ENCODE data around the gene USP9X. TPM values are rescaled to one million over a fixed set of nuclear protein-coding genes. Genes with fewer than 3 reads are reported as not detected.
"Not testable (repeated sequence)": the region's sequence is repeated elsewhere in the genome, so short reads cannot be mapped to it uniquely, and the experiment has no call there.

Gene USP9X
- total RNA-seq, 1 donor from 2014 or later = 72.4 TPM

DNA sequence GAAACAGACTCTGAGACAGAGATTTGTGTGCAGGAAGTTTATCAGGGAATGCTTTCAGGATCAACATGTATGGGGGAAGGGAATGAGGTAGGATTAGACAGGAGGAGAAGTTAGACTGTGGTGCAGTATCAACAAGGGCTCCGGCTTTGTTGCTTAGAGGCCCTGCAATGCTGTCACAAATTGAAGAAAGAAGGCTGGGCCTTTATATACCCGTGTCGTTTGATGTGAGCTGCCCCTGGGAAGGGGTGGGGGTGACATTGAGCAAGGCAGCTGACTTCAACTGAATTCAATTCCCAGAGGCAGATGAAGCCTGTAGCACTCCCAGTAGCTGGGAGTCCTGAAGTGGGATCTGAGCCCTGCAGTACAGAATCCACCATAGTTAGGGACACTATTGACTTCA, 29.5 kb upstream of the USP9X start:
- DNase-seq (ENCODE audit: extremely low spot score in 2 of 2) = no peak
- no peaks in the 10 kb centered on the region for H3K27me3 ChIP-seq
- no peaks in the 10 kb centered on the region for H3K9me3 ChIP-seq
- TF ChIP-seq, protein P1, sequence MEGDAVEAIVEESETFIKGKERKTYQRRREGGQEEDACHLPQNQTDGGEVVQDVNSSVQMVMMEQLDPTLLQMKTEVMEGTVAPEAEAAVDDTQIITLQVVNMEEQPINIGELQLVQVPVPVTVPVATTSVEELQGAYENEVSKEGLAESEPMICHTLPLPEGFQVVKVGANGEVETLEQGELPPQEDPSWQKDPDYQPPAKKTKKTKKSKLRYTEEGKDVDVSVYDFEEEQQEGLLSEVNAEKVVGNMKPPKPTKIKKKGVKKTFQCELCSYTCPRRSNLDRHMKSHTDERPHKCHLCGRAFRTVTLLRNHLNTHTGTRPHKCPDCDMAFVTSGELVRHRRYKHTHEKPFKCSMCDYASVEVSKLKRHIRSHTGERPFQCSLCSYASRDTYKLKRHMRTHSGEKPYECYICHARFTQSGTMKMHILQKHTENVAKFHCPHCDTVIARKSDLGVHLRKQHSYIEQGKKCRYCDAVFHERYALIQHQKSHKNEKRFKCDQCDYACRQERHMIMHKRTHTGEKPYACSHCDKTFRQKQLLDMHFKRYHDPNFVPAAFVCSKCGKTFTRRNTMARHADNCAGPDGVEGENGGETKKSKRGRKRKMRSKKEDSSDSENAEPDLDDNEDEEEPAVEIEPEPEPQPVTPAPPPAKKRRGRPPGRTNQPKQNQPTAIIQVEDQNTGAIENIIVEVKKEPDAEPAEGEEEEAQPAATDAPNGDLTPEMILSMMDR (IDR thresholded peaks at IDR 0.05) = no peak
- TF ChIP-seq POLR2AphosphoS5 (IDR thresholded peaks at IDR 0.05; ENCODE audit: insufficient read depth in 1 of 2, low read depth in 1 of 2) = no peak
- H3K27ac ChIP-seq = no peak overlapping the region
- intact Hi-C loops (cut with DNase I) = no loop called here
- no peaks in the 10 kb centered on the region for H3K4me1 ChIP-seq
- no peaks in the 10 kb centered on the region for H3K36me3 ChIP-seq
- no peak overlapping the region for H3K4me3 ChIP-seq

DNA sequence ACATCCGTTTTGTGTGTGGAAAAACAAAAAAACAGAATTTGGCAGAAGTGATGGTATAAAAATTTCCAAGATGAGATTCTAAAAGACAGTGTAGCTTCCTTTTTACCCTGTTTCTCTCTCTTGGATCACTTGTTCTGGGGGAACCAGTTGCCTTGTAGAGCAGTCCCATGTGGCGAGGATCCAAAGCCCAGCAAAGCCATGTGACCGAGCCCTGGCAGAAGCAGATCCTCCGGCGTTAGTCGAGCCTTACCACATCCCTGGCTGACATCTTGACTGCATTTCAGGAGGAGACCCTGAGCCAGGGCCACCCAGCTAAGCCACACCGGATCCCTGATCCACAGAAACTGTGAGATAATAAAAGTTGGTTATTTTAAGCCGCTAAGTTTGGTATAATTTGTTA, 22.0 kb upstream of the USP9X start:
- DNase-seq (ENCODE audit: extremely low spot score in 2 of 2); intact Hi-C loops (cut with DNase I); H3K27ac ChIP-seq; H3K27me3 ChIP-seq; H3K9me3 ChIP-seq; H3K4me1 ChIP-seq; H3K36me3 ChIP-seq; H3K4me3 ChIP-seq: not testable (repeated sequence)

DNA sequence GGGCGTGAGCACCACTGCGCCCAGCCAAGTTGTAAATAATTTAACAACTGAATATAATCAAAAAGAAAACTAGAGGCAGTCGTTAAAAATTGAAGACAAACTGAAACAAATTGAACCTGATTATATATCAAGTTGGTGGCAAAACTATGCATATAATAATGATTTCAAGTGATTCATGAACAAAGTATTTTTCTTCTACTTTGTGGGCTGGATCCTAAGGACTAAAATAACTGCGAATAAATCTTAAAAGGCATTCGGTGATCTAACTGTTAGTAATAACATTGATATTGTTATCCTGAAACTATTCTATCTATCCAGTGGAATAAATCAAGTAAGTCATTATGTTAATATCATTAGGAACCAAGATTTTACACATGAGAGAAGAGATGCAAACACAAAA, 21.2 kb upstream of the USP9X start:
- no peak for DNase-seq (ENCODE audit: extremely low spot score in 2 of 2)
- Histone ChIP-seq H3K4me1 (no peaks in the 10 kb centered on the region), H3K36me3 (no peaks in the 10 kb centered on the region), H3K4me3 (no peak overlapping the region), H3K9me3 (no peaks in the 10 kb centered on the region), H3K27me3 (no peaks in the 10 kb centered on the region), H3K27ac (no peak overlapping the region)
- no peak for TF ChIP-seq POLR2A (IDR thresholded peaks at IDR 0.05)
- TF ChIP-seq, protein P1 (IDR thresholded peaks at IDR 0.05) = no peak
- no peak for TF ChIP-seq POLR2AphosphoS5 (IDR thresholded peaks at IDR 0.05; ENCODE audit: insufficient read depth in 1 of 2, low read depth in 1 of 2)
- intact Hi-C loops (cut with DNase I) = no loop called here

DNA sequence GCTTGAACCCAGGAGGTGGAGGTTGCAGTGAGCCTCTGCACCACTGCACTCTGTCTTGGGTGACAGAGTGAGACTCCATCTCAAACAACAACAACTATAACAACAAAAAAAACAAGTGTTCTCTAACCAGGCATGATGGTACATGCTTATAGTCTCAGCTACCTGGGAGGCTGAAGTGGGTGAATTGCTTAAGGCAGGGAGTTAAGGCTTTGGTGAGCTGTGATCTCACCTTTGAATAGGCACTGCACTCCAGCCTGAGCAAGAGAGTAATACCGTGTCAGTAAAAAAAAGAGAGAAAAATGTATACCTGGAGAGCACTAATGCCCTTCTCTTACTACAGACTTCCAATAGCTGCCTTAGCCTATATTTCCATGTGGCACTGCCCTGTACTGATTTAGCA, 18.9 kb upstream of the USP9X start:
- Histone ChIP-seq H3K4me3 (no peak overlapping the region), H3K36me3 (no peaks in the 10 kb centered on the region), H3K9me3 (no peaks in the 10 kb centered on the region), H3K27me3 (no peaks in the 10 kb centered on the region), H3K4me1 (no peaks in the 10 kb centered on the region), H3K27ac (no peak overlapping the region)
- no peak for TF ChIP-seq POLR2A (IDR thresholded peaks at IDR 0.05)
- TF ChIP-seq, protein P1 (IDR thresholded peaks at IDR 0.05) = no peak
- no peak for TF ChIP-seq POLR2AphosphoS5 (IDR thresholded peaks at IDR 0.05; ENCODE audit: insufficient read depth in 1 of 2, low read depth in 1 of 2)
- no peak for DNase-seq (ENCODE audit: extremely low spot score in 2 of 2)
- intact Hi-C loops (cut with DNase I) = no loop called here

DNA sequence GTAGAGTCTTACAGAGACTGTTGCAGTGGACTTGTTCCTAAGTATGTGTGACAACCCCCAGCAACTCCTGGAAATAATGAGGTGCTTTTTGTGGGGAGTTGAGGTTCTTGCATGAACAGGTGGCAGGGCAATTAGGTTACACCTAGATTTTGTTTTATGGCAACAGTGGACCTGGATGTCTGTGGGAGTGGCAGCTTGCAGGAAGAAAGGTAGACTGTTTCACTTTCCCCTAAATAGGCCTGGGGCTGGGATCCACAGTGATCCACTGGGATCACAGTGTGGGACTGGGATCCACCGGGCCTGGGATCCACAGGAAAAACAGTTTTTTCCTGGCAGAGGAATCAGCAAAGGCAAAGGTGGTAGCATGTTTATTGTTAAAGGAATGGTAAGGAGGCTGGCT, 18.3 kb upstream of the USP9X start:
- Histone ChIP-seq H3K27me3 (no peaks in the 10 kb centered on the region), H3K27ac (no peak overlapping the region), H3K4me1 (no peaks in the 10 kb centered on the region), H3K4me3 (no peak overlapping the region), H3K36me3 (no peaks in the 10 kb centered on the region), H3K9me3 (no peaks in the 10 kb centered on the region)
- TF ChIP-seq, protein P1 (IDR thresholded peaks at IDR 0.05) = no peak
- TF ChIP-seq POLR2AphosphoS5 (IDR thresholded peaks at IDR 0.05; ENCODE audit: insufficient read depth in 1 of 2, low read depth in 1 of 2) (no peak), POLR2A (IDR thresholded peaks at IDR 0.05) (no peak)
- no peak for DNase-seq (ENCODE audit: extremely low spot score in 2 of 2)
- intact Hi-C loops (cut with DNase I) = no loop called here

DNA sequence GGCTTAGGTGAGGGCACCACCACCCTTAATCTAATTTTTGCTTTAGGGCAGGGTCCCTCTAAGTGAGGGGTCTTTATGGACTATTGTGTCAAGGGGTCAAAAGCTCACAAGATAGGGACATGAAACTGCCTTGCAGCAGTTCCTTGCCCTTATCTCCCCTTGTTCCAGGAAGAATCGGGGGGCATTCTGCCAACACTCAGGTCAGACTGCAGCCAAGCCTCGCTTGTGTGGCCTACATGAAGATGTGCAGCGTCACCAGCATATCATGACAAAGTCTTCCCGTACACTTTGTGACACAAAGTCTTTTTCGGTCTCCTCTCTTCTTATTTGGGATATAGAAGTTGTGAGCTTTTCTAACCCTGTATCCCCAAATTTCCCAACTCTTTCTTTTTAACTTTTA, 17.5 kb upstream of the USP9X start:
- H3K27me3 ChIP-seq = no peaks in the 10 kb centered on the region
- no peak overlapping the region for H3K27ac ChIP-seq
- intact Hi-C loops (cut with DNase I) = no loop called here
- H3K36me3 ChIP-seq = no peaks in the 10 kb centered on the region
- H3K4me3 ChIP-seq = no peak overlapping the region
- TF ChIP-seq POLR2A (IDR thresholded peaks at IDR 0.05) = no peak
- TF ChIP-seq, protein P1 (IDR thresholded peaks at IDR 0.05) = no peak
- no peak for TF ChIP-seq POLR2AphosphoS5 (IDR thresholded peaks at IDR 0.05; ENCODE audit: insufficient read depth in 1 of 2, low read depth in 1 of 2)
- no peak for DNase-seq (ENCODE audit: extremely low spot score in 2 of 2)
- no peaks in the 10 kb centered on the region for H3K4me1 ChIP-seq
- H3K9me3 ChIP-seq = no peaks in the 10 kb centered on the region

Data from vagina (tissue), 2 donors.